Left ventricle myocardium inferior (tissue), 1 donor: ENCODE data around the gene NDUFB11. TPM values are rescaled to one million over a fixed set of nuclear protein-coding genes. Genes with fewer than 3 reads are reported as not detected.

ENCODE experiments used
- DNase-seq: peaks from one replicate; pipeline ENCODE4 v3.0.0-alpha.2; 2020
- H3K27ac ChIP-seq: fragments of 200-600 bp; replicated peaks from 2 replicates; pipeline ENCODE4 v1.8.0; 2021
- H3K27me3 ChIP-seq: fragments of 200-600 bp; 2 replicates; pipeline ENCODE4 v1.8.0; 2021; ENCODE audit warnings: low read depth
- H3K36me3 ChIP-seq: fragments of 200-600 bp; 2 replicates; pipeline ENCODE4 v1.8.0; 2021
- H3K4me1 ChIP-seq: fragments of 200-600 bp; 2 replicates; pipeline ENCODE4 v1.8.0; 2021
- H3K4me3 ChIP-seq: fragments of 200-600 bp; 2 replicates; pipeline ENCODE4 v1.8.0; 2021; ENCODE audit warnings: mild to moderate bottlenecking, moderate library complexity
- H3K9me3 ChIP-seq: fragments of 200-600 bp; replicated peaks from 2 replicates; pipeline ENCODE4 v1.8.0; 2021
- CTCF ChIP-seq: fragments of 200-600 bp; IDR thresholded peaks from 2 replicates; pipeline ENCODE4 v1.8.0; 2021; ENCODE audit warnings: antibody characterized with exemption, mild to moderate bottlenecking, borderline replicate concordance
- intact Hi-C: fragments of 100-400 bp; cut with micrococcal nuclease; formaldehyde crosslinking; loops from one replicate; pipeline ENCODE4 v1.11.0; 2022
- total RNA-seq: library from RNA; stranded (reverse); fragmentation: NEBNext Ultra II Directional; extraction: Animal tissue kit (Norgen Biotek cat#: 25700); gene quantifications from one replicate; pipeline ENCODE4 v1.2.1, GENCODE V29; 2021
- donor health status: DM: no; HTN: yes; CAD: no; lungs with severe emphysema.

Gene NDUFB11
- total RNA-seq, 1 donor from 2014 or later: 171 TPM

- DNase-seq: peak; percentile 82
- no peaks in the 10 kb centered on the region for H3K27me3 ChIP-seq
- peaks cover 23% of the 10 kb centered on the region for H3K4me1 ChIP-seq
- TF ChIP-seq CTCF: no peak
- intact Hi-C loops: loop anchor here (10.0 kb wide), 1 partner anchor 194 kb away; no protein-coding TSS in a partner anchor
- H3K27ac ChIP-seq: peak overlapping the region; percentile 33
- H3K4me3 ChIP-seq: peak overlapping the region; percentile 71
- H3K9me3 ChIP-seq: no peaks in the 10 kb centered on the region
- peaks cover 11% of the 10 kb centered on the region for H3K36me3 ChIP-seq
Observed at GRCh38 chrX:47190445-47191269, 46.2 kb upstream of the NDUFB11 start.

DNA sequence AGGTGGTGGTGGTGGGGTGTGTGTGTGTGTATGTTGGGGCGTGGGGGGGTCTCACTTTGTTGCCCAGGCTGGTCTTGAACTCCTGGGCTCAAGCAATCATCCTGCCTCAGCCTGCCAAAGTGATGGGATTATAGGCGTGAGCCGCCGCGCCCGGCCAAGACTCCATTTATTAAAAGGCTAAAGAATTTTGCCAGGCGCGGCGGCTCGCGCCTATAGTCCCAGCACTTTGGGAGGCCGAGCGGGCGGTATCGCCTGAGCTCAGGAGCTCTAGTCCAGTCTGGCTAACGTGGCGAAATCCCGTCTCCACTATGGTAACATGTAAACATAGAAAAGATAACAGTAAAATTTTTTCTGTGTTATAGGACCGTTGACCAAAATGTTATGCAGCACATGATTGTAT lies 45.4 kb upstream of the NDUFB11 start:
- Histone ChIP-seq H3K36me3 (peaks cover 15% of the 10 kb centered on the region), H3K27me3 (no peaks in the 10 kb centered on the region), H3K4me1 (peaks cover 15% of the 10 kb centered on the region), H3K4me3 (no peak overlapping the region), H3K9me3 (no peaks in the 10 kb centered on the region), H3K27ac (no peak overlapping the region)
- intact Hi-C loops: loop anchor here (10.0 kb wide), 1 partner anchor 195 kb away; no protein-coding TSS in a partner anchor
- no peak for DNase-seq
- no peak for TF ChIP-seq CTCF

DNA sequence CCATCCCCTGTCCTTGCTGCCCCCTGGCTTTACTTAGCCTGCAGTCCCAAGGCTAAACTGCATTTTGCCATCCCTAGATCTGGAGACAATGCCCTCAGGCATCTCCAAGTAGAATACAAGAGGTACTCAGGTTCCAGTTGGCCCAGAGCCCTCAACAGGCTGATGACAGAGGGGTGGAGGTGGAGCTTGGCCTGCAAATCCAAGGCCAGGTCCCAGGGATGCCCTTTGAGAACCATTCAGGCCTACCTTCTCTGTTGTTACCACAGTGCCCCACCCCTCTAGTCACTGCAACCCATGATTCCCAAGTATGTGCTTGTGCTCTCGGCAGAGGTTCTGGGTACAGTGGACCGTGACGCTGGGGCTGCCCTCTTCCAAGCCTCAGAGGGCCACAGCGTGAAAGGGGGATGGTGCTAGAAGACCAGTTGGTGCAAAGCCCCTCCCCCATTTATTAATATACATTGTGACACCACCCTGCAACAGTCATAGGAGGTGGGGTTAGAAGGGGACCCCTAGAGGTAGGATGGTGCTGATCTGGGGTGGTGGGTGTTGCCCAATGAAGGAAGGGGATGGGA lies 42.7 kb upstream of the NDUFB11 start:
- Histone ChIP-seq H3K27me3 (no peaks in the 10 kb centered on the region), H3K27ac (no peak overlapping the region), H3K9me3 (no peaks in the 10 kb centered on the region), H3K4me1 (peaks cover 5% of the 10 kb centered on the region), H3K4me3 (no peak overlapping the region), H3K36me3 (peaks cover 30% of the 10 kb centered on the region)
- intact Hi-C loops: no loop called here
- no peak for TF ChIP-seq CTCF
- no peak for DNase-seq

- Histone ChIP-seq H3K9me3 (no peaks in the 10 kb centered on the region), H3K4me3 (no peak overlapping the region), H3K4me1 (no peaks in the 10 kb centered on the region), H3K27me3 (no peaks in the 10 kb centered on the region), H3K36me3 (peaks cover 38% of the 10 kb centered on the region), H3K27ac (no peak overlapping the region)
- intact Hi-C loops: no loop called here
- TF ChIP-seq CTCF: no peak
- no peak for DNase-seq
Observed at GRCh38 chrX:47186096-47186740, 41.7 kb upstream of the NDUFB11 start.

GRCh38 chrX:47185241-47185640 lies 40.7 kb upstream of the NDUFB11 start:
- intact Hi-C loops: no loop called here
- no peaks in the 10 kb centered on the region for H3K4me1 ChIP-seq
- no peak for DNase-seq

More at GRCh38 chrX:47185241-47185640, 40.7 kb upstream of the NDUFB11 start:
- Histone ChIP-seq H3K36me3 (peaks cover 40% of the 10 kb centered on the region), H3K4me3 (no peak overlapping the region), H3K27me3 (no peaks in the 10 kb centered on the region), H3K27ac (no peak overlapping the region), H3K9me3 (no peaks in the 10 kb centered on the region)
- no peak for TF ChIP-seq CTCF
